PFSK-1 (cell line): ENCODE results near the gene CSNK1G1.

Experiments used
- FOXP2 ChIP-seq: optimal IDR thresholded peaks from 2 replicates; pipeline ENCODE3; 2011; ENCODE audit warnings: borderline replicate concordance, control low read depth, inconsistent platforms; ENCODE audit not compliant: insufficient read depth; ENCODE audit errors: extremely low read length, extremely low read depth
- POLR2AphosphoS5 ChIP-seq: IDR thresholded peaks from 2 replicates; pipeline ENCODE4 v1.6.1; 2012; ENCODE audit warnings: low read depth, mild to moderate bottlenecking, control low read depth, low read length, moderate library complexity
- SIN3A ChIP-seq: IDR thresholded peaks from 2 replicates; pipeline ENCODE4 v1.6.1; 2012; ENCODE audit warnings: mild to moderate bottlenecking, low read length, moderate library complexity, borderline replicate concordance; ENCODE audit not compliant: insufficient read depth
- TAF1 ChIP-seq: IDR thresholded peaks from 2 replicates; pipeline ENCODE4 v1.6.1; 2012; ENCODE audit warnings: low read length, control low read depth, borderline replicate concordance; ENCODE audit not compliant: insufficient read depth
- TF ChIP-seq, protein P1 (sequence below), 2 experiments: IDR thresholded peaks; 2 replicates each; pipeline versions ENCODE4 v1.6.1 to v1.8.0; 2011 to 2012; ENCODE audit warnings: low read depth in 2 of 2, low read length in 2 of 2, control low read depth in 1 of 2, inconsistent platforms in 1 of 2, mild to moderate bottlenecking in 1 of 2, moderate library complexity in 1 of 2; ENCODE audit not compliant: insufficient read depth in 1 of 2

The CSNK1G1 gene

DNA sequence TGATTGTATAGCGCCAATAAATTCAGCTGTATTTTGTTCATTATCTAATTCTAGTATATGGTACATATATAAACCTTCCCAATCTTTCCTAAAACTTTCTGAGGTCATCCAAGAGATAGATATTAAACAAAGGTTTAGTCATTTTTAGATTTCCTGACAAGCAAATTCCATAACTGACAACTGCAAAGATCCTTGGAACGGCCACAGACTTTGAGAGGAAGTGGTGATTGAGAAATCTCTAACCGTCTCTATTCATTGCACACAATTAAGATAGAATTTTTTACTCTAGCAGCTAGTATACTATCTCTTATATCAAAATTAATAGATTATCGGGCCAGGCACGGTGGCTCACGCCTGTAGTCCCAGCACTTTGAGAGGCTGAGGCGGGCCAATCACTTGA, 4.7 kb downstream of the CSNK1G1 start:
- TF ChIP-seq TAF1 (no peak), FOXP2 (no peak), POLR2AphosphoS5 (no peak), SIN3A (no peak)
- TF ChIP-seq, protein P1, sequence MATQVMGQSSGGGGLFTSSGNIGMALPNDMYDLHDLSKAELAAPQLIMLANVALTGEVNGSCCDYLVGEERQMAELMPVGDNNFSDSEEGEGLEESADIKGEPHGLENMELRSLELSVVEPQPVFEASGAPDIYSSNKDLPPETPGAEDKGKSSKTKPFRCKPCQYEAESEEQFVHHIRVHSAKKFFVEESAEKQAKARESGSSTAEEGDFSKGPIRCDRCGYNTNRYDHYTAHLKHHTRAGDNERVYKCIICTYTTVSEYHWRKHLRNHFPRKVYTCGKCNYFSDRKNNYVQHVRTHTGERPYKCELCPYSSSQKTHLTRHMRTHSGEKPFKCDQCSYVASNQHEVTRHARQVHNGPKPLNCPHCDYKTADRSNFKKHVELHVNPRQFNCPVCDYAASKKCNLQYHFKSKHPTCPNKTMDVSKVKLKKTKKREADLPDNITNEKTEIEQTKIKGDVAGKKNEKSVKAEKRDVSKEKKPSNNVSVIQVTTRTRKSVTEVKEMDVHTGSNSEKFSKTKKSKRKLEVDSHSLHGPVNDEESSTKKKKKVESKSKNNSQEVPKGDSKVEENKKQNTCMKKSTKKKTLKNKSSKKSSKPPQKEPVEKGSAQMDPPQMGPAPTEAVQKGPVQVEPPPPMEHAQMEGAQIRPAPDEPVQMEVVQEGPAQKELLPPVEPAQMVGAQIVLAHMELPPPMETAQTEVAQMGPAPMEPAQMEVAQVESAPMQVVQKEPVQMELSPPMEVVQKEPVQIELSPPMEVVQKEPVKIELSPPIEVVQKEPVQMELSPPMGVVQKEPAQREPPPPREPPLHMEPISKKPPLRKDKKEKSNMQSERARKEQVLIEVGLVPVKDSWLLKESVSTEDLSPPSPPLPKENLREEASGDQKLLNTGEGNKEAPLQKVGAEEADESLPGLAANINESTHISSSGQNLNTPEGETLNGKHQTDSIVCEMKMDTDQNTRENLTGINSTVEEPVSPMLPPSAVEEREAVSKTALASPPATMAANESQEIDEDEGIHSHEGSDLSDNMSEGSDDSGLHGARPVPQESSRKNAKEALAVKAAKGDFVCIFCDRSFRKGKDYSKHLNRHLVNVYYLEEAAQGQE (IDR thresholded peaks at IDR 0.05; ENCODE audit: insufficient read depth in 1 of 2, low read depth in 2 of 2, low read length in 2 of 2), result no peak

DNA sequence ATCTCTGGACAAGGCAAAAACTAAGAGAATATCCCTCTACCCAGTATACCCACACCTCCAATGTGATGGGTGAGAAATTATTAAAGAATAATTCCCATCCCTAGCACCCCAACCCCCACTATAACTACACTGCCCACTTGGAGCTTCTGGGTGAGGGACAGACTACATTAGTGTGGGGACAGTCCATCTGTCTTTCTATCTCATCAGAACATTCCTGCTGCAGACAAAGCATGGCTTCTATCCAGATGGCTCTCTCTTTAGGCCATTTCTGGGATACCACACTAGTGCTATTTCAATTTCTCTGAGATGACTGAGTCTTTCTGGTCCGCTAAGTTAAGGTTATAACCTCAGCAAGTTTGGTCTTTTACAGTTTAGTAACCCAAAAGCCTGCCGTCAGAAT, 6.6 kb downstream of the CSNK1G1 start:
- no peak for TF ChIP-seq FOXP2
- TF ChIP-seq POLR2AphosphoS5, result no peak
- no peak for TF ChIP-seq TAF1
- TF ChIP-seq, protein P1 (IDR thresholded peaks at IDR 0.05; ENCODE audit: insufficient read depth in 1 of 2, low read depth in 2 of 2, low read length in 2 of 2), result no peak
- no peak for TF ChIP-seq SIN3A

DNA sequence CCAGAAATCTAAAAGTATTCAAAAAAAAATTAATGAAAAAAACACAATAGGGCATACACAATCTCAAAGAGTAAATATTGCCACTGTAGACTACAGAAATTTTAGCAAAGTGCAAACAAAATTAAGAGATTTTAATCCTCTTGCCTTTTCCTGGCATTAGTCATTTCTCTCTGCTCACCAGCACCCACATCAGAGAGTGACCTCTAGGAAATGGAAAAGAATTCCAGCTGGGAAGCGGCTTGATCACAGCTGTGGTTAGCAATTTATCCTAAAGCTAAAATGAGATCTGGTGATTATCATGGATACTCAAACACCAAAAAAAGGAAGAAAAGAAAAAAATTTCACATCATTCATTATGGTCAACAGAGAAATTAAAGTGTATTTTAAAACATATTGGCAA, 7.5 kb downstream of the CSNK1G1 start:
- no peak for TF ChIP-seq TAF1
- no peak for TF ChIP-seq POLR2AphosphoS5
- TF ChIP-seq, protein P1 (IDR thresholded peaks at IDR 0.05; ENCODE audit: insufficient read depth in 1 of 2, low read depth in 2 of 2, low read length in 2 of 2), result no peak
- TF ChIP-seq SIN3A, result no peak
- no peak for TF ChIP-seq FOXP2

DNA sequence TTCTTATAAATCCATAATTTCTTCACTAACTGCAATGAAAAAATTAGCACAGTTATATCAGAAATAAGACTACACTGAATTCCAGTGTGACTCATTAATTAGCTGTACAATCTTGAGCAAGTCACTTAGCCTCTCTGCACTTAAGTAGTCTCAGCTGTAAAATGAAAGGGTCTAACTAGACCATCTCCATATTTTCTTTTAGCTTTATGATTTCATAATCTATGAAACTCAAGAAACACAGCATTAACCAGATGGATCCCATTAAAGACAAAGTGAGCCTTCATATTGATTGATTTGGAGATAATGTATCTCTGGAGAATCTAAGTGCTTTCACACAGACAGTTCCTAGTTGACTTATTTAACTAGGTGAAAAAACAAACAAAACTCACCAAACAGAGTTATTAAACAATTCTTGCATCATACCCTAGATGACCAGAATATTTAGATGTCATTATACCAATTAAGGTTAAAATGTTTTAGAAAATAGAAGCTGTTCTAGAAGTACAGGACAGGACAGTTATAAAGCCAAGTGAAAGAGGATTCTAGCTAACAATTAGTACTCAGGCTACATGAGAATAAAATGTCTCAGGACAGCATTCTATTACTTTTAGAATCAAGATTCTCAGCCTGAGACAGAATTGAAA, 11.2 kb downstream of the CSNK1G1 start:
- TF ChIP-seq, protein P1 (IDR thresholded peaks at IDR 0.05; ENCODE audit: insufficient read depth in 1 of 2, low read depth in 2 of 2, low read length in 2 of 2), result no peak
- TF ChIP-seq SIN3A, result no peak
- TF ChIP-seq TAF1, result no peak
- TF ChIP-seq FOXP2, result no peak
- TF ChIP-seq POLR2AphosphoS5, result no peak
